HG03342 (cell line): Measurements from ENCODE around the gene UBE2J1.
A peak's percentile ranks its signal among the peaks of the same experiment; 100 is the strongest.
"Not testable (repeated sequence)": the region's sequence is repeated elsewhere in the genome, so short reads cannot be mapped to it uniquely, and the experiment has no call there.

ENCODE experiments used
- ATAC-seq: cut with Tn5 transposase; IDR thresholded peaks from one replicate; pipeline ENCODE4 v1.9.1; 2021; ENCODE audit warnings: mild to moderate bottlenecking, moderate library complexity; ENCODE audit not compliant: unreplicated experiment

The UBE2J1 gene

DNA sequence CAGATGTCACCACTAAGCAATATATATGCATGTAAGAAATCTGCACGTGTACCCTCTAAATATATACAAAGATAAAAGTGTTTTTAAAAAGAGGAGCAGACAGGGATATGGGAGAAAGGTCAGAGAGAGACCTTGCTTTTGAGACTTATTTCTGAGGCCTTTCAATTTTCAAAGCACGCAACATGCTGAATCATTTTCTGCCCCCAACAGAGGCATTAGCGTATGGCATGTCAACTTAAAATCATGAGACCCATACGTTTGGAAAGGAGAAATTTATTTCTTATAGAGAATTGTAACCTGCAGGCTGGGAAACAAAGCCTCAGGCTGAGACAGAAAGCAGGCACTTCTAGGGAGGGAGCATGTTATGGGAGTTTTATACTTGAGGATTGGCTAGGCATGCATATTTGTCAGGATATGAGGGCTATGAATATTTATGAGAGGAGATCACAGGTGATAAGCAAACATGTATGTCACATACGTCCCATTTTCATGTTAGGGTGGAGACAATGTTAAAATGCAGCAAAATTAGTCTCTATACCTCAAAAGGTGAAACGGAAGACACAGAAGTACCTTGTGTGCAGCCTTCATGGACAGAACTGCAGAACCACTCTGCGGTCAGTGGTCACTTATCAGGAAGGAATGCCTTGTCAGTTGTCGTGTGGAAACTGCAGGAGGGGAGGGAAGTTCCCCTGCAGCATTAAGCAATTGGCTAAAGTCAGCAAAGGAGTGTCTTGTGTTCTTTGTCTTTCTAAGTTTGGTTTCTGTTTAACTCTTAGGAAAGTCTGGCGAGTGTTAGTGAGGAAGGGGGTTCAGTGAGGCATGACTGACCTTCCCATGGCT lies 31.2 kb downstream of the UBE2J1 start:
- ATAC-seq = peak; percentile 72

DNA sequence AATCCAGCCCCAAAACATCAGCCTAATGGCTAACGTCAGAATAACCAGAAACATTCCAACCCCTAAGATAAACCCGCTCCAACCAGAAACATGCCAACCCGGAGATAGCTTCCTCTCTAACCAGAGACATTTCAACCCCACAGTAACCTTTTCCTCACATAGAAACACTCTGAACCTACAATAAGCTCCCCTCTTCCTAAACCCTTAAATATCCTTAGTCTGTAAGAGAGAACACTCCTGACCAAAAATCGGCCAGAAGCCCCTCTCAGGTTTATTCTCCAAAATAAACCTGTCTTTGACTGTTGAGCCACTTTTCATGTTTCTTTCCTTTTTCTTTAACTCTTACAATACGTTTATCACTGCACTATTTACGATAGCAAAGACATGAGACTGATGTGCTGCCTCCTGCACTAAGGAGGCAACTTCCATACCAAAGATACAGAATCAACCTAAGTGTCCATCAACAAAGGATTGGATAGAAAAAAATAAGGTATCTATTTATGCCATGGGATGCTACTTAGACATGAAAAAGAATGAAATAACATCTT lies 32.4 kb downstream of the UBE2J1 start:
- no peak for ATAC-seq

DNA sequence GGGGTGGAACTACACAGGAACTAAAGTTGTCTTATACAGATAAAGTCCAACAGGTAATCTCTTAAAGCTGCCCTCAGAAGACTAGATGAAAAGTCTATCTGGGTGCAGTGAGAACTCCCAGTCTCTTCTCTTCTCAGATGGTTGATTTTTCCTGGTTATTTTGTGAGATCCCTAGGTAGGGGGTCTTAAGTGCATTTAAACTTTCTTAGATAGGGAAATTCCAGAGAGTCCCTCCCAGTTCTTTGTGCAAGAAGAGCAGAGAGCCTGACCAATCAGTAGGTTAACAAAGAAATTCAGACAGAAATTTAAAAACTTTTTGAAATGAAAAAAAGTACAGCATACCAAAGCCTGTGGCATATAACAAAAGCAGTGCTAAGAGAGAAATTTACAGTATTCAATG lies 35.5 kb downstream of the UBE2J1 start:
- no peak for ATAC-seq

DNA sequence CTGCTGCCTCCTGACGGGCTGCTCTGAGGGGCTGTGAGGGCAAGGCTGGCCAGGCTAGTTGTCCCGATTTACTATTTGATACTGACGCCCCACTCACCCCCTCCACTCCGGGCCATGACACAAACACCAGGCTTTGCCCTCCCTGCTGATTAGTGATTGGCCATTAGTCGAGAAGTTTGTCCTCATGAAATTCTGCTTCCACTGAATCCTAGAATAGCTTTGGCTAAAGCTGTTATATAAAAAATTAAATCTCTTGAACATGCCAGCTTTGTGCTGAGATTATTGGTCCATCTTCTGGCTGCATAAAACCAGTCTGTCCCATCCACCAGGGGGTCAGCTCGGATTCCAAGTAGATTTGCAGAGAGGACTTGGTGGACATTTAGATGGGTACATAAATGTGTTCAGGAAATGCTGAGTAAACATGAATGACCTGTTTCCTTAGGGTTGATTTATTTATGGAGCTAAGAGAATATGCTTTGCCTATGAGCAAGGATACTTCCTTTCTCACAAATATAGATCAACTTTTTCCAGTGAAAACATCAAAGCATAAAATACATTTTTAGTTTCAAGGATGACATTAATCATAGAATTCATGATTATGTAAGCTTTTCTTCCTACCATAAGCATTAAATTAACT lies 37.2 kb downstream of the UBE2J1 start, which contains the start of gene GABRR2:
GABRR2 (minus strand) TSS at position 51 of the 637 bp plus-strand sequence. CDS start 134 bp downstream, outside the sequence.
- ATAC-seq = no peak

DNA sequence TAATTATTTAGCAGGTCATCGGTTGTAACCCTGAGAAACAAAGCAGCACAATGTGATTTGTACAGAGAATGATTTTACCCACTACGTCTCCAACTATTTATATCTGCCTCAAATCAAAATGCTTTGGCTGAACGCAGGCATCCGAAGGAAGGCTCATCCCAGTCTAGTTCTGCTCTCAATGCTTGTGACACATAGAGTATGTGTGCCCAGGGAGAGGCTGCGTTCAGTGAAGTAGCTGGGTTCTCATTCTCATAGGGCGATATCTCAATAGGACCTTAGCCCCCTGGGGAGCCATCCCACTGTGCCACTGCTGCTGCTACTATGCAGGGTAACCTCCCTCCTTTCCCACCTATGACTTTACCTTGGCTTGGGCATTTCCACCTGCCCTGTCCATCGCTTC lies 37.8 kb downstream of the UBE2J1 start:
- no peak for ATAC-seq

DNA sequence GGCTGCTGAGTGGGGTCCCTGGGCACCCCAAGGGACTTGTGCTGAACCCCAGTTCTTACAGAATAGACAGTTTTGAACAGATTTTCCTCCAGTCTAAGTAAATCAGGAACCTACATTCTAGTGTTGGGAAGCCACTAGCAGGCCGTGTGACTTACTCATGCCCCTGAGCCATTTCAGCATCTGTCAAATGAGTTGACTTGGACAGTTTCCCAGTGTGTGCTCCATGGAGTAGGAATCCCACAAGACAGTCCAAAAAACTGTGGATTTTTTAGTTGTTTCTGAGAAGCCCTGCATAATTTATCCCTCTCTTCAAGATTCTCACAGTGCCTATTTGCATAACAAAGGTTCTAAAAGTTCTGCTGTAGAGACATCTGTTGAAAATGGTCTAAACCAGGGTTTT lies 39.5 kb downstream of the UBE2J1 start:
- no peak for ATAC-seq

DNA sequence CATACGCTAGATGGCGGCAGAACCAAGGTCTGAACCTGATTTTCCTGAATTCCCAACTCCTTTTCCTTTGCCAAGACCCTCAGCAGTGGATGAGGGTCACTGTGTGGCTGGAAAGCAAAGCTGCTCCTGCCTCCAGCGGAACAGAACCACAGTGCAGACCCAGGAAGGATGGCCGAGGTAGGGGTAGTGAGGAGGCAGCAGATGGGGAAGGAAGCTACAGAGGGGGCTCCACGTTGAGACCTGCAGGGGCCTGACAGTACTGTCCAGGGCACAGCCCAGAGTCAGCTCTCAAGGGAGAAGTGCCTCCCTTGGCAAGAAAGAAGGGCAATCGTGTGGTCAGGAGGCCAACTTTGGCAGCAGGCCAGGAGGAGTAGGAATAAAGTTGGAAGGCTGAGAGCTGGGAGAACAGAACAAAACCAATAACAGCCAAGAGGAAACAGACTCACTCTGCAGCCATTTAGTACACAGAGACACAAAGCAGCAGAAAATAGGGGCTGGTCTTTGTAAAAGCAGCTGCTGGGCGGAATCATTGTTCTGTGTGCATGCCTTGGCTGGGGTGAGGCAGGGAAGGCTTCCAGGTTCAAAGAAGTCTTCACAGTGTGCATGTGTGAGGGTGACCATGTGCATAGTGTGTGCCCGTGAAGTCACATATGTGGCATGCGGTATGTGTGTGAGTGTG lies 40.5 kb downstream of the UBE2J1 start:
- ATAC-seq = no peak

DNA sequence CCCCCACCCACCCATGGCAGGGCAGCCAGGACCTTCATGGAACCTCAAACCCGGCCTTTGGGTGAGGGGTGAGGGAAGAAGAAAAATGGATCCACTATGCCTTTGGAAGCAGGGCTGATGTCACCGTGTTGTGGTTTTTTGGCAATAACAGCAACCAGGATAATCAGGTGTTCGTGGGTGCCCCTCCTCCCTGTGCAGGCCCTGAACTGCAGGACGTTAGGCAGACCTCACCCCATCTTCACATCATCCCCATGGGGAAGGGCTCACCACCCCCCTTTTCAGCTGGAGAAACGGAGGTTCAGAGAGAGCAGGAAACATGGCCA lies 41.0 kb downstream of the UBE2J1 start:
- no peak for ATAC-seq

DNA sequence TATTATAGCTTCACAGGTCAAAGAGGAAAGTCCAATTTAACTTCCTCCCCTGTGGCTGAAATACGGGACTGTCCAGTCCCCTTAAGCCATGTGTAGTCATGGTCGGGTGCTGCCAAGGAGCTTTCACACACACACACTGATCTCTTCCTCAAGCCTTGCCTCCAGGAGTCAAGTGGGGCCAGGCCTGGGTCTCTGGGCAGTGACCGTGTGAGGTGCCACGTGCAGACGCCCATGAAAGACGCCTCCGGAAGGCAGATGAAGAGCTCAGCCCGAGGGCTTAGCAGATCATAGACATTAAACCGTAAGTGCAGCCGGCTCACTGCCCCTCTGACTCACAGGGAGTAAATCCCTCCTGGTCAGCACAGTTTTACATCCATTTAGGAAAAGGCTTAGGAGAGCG lies 41.6 kb downstream of the UBE2J1 start:
- ATAC-seq = no peak

DNA sequence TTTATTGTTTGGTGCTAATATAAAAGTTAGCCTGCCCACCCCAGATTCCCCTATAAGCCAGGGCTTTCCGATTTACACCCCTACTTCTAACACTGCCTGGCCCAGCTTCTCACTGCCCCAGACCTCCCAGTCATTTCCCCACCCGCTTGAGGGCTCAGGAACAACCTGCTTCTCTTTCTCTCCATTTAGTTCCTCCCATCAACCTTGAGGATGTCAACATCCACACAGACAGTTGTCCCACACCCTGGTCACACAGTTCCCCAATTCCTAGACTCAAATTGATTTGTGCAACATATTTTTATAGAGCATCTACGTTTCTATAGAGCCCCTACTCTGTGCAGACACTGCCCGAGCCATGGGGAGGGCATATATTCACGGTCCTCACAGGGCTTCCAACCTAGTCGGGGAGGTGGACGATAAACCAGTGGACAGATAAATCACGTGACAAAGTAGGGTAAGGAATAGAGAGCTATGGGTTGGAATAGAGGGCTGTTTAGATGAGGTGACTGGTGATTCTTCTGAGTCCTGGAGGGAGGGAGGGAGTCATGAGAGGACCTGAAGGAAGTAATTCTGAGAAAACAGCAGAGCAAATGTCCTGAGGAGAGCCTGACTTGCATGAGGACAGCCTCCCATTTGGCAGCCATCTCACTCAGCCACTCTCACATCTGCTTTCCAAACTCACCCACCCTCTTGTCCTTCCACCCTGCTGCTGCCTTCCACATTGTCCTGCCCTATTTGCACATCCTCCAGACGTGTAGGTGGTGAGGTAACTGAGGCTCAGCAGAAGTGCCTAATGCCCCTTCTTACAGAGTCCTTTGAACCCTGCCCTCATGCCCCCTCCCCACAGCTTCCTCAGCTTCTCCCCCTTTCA lies 43.8 kb downstream of the UBE2J1 start:
- no peak for ATAC-seq

DNA sequence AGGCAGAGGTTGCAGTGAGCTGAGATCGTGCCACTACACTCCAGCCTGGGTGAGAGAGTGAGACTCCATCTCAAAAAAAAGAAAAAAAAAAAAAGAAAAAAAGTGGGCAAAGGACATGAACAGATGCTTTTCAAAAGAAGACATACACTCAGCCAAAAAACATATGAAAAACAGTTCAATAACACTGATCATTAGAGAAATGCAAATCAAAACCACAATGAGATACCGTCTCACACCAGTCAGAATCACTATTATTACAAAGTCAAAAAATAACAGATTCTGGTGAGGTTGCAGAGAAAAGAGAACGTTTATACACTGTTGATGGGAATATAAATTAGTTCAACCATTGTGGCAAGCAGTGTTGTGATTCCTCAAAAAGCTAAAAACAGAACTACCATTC lies 48.0 kb downstream of the UBE2J1 start:
- ATAC-seq = not testable (repeated sequence)

DNA sequence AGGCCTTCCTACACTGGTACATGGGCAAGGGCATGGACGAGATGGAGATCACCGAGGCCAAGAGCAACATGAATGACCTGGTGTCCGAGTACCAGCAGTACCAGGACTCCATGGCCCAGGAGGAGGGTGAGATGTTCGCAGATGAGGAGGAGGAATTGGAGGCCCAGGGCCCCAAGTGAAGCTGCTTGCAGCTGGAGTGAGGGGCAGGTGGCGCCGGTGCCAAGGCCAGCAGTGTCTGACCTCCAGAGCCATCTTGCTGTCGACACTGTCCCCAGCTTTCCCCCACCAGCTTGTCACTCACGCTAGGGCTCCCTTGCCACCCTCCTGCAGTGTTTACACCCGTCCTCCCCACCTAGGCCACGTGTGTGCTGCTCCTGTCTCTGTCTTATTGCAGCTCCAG lies 49.6 kb downstream of the UBE2J1 start:
- ATAC-seq = no peak

DNA sequence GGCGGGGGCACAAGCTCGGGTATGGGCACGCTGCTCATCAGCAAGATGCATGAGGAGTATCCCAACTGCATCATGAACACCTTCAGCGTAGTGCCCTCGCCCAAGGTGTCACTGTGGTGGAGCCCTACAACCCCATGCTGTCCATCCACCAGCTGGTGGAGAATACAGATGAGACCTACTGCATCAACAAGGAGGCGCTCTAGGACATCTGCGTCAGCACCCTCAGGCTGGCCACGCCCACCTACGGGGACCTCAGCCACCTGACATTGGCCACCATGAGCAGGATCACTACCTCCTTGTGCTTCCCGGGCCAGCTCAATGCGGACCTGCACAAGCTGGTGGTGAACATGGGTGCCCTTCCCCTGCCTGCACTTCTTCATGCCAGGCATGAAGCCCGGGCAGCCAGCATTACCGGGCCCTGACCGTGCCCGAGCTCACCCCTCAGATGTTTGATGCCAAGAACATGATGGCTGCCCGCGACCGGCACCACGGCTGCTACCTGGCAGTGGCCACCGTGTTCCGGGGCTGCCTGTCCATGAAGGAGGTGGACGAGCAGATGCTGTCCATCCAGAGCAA lies 50.2 kb downstream of the UBE2J1 start:
- no peak for ATAC-seq

DNA sequence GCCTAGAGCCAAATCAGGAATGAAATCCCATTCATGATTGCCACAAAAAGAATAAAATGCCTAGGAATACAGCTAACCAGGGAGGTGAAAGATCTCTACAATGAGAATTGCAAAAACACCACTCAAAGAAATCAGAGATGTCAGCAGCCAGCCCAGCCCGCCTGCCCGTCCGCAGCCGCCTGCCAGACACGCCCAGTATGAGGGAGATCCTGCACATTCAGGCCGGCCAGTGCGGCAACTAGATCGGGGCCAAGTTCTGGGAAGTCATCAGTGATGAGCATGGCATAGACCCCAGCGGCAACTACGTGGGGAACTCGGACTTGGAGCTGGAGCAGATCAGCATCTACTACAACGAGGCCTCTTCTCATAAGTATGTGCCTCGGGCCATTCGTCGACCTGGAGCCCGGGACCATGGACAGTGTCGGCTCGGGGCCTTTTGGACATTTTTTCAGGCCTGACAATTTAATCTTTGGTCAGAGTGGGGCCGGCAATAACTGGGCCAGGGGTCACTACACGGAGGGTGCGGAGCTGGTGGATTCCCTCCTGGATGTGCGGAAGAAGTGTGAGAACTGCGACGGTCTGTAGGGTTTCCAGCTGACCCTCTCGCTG lies 50.8 kb downstream of the UBE2J1 start:
- ATAC-seq = no peak

DNA sequence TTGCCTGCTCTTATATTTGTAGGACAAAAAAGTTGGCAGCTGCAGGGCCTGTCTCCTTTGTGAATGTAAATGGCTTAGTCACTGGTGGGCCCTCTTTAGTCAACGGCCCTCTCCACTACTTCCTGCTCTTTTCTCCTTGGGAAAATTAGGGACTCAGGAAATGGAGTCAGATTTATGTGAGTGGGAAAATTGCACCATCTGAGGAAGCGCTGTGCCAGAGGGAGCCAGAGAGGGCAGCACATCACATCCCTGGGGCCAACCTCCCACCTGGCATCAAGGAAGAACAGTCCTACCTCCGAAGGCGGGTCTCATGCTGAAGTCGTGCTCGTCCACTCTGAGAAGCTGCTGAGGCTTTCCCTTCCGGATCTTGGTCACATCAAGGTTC lies 53.1 kb downstream of the UBE2J1 start:
- ATAC-seq = no peak

DNA sequence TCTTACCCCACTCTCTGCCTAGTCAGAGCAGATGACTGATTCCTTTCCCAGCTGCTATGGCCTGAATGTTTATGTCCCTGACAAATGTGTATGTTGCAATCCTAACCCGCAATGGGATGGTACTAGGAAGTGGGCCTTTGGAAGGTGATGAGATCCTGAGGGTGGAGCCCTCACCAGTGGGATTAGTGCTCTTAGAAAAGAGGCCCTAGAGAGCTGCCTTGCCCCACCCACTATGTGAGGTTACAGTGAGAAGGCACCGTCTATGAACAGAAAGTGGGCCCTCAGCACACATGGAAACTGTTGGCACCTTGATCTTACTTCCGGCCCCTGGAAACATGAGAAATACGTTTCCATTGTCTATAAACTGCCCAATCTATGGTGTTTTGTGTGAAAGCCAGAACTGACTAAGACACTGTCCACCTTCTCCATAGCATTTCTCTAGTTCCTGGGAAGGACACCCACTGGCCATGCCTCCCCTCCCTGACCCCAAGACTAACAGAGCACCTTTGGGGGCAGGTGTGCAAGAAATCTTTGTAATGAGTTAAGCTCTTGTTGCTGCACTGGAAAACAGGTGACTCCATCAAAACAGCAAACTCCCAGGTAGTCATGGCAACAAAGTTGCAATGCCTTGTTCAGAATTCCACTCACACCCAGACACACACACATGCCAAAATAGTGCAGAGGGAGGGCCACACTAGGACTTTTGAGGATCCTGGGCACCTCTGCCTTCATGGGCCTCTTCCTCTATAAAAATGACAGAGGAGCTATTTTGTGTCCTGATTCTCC lies 53.6 kb downstream of the UBE2J1 start:
- no peak for ATAC-seq

DNA sequence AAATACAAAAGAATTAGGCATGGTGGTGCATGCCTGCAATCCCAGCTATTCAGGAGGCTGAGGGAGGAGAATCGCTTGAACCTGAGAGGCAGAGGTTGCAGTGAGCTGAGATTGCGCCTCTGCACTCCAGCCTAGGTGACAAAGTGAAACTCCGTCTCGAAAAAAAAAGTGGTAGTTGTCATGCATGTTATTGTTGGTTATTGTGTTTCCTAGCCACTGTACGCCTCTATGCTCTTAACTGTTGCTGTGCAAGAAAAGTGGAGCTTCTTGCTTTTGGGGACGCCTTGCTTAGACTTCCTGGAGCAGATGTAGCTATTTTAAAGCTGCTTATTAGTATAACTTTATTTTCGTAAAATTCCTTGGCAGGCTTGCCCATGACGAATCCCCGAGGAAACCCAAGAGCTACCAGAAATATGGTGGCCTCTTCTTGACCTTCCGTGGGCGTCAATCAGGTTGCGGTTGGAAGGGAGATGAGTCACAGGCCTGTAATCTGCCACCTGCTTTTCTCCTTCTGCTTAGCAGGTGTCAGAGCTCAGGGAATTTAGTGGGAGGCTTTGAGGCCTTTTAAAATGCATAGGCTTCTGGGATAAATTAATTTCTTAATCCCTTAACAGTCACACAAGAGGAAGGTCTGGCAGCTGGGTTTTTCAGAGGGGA lies 54.7 kb downstream of the UBE2J1 start:
- ATAC-seq = peak; percentile 92

DNA sequence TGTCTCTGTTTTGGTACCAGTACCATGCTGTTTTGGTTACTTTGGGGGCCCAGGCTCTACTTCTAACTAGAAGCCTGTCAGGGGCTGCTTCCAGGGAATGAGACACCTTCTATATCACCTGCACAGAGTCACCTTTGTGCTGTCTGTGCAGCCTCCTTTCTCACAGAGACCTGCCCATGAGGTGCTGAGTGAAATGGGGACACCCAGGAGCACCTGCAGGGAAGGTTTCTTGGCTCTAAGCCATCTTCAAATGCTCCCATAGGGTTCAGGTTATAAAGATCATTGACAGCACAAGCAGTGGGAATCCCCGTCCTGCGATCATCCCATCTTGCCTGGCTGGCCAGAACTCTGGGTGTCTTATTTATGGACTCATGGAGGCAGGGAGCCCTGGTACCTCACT lies 56.5 kb downstream of the UBE2J1 start:
- ATAC-seq = no peak

DNA sequence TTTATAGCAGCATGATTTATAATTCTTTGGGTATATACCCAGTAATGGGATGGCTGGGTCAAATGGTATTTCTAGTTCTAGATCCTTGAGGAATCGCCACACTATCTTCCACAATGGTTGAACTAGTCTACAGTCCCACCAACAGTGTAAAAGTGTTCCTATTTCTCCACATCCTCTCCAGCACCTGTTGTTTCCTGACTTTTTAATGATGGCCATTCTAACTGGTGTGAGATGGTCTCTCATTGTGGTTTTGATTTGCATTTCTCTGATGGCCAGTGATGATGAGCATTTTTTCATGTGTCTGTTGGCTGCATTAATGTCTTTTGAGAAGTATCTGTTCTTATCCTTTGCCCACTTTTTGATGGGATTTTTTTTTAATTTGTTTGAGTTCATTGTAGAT lies 57.4 kb downstream of the UBE2J1 start:
- not testable (repeated sequence) for ATAC-seq
